Glutamatergic neuron (in vitro differentiated cells): ENCODE data around the gene TLR2. TPM values are rescaled to one million over a fixed set of nuclear protein-coding genes. Genes with fewer than 3 reads are reported as not detected.

Source experiments
- DNase-seq: peaks from one replicate; pipeline ENCODE4 v3.0.0; 2022
- H3K27ac Mint-ChIP-seq: one replicate; pipeline ENCODE4 v1.8.0; 2020; ENCODE audit warnings: mild to moderate bottlenecking, mixed read lengths, inconsistent platforms; ENCODE audit not compliant: unreplicated experiment
- H3K27me3 Mint-ChIP-seq: one replicate; pipeline ENCODE4 v1.8.0; 2020; ENCODE audit warnings: mild to moderate bottlenecking, moderate library complexity, mixed read lengths, inconsistent platforms; ENCODE audit not compliant: unreplicated experiment
- H3K36me3 Mint-ChIP-seq: one replicate; pipeline ENCODE4 v1.8.0; 2020; ENCODE audit warnings: mild to moderate bottlenecking, mixed read lengths, inconsistent platforms; ENCODE audit not compliant: unreplicated experiment
- H3K4me1 Mint-ChIP-seq: one replicate; pipeline ENCODE4 v1.8.0; 2020; ENCODE audit warnings: mild to moderate bottlenecking, low read depth, mixed read lengths, inconsistent platforms; ENCODE audit not compliant: unreplicated experiment
- H3K4me3 Mint-ChIP-seq: one replicate; pipeline ENCODE4 v1.8.0; 2020; ENCODE audit warnings: mild to moderate bottlenecking, mixed read lengths, inconsistent platforms; ENCODE audit not compliant: unreplicated experiment
- H3K9me3 Mint-ChIP-seq: one replicate; pipeline ENCODE4 v1.8.0; 2020; ENCODE audit warnings: mild to moderate bottlenecking, moderate library complexity, mixed read lengths, inconsistent platforms; ENCODE audit not compliant: unreplicated experiment
- total RNA-seq: library from RNA; stranded (reverse); fragmentation: NEBNext Ultra II Directional; extraction: Animal tissue kit (Norgen Biotek cat#: 25700); gene quantifications from one replicate; pipeline ENCODE4 v1.2.1, GENCODE V29; 2021; ENCODE audit not compliant: unreplicated experiment
- TF ChIP-seq, protein P1 (sequence below): fragments of 200-600 bp; sonication (generic); IDR thresholded peaks from one replicate; pipeline ENCODE4 v1.5.0; 2021; ENCODE audit not compliant: partially characterized antibody, unreplicated experiment

Gene TLR2
- total RNA-seq, 1 donor from 2014 or later = not detected

DNA sequence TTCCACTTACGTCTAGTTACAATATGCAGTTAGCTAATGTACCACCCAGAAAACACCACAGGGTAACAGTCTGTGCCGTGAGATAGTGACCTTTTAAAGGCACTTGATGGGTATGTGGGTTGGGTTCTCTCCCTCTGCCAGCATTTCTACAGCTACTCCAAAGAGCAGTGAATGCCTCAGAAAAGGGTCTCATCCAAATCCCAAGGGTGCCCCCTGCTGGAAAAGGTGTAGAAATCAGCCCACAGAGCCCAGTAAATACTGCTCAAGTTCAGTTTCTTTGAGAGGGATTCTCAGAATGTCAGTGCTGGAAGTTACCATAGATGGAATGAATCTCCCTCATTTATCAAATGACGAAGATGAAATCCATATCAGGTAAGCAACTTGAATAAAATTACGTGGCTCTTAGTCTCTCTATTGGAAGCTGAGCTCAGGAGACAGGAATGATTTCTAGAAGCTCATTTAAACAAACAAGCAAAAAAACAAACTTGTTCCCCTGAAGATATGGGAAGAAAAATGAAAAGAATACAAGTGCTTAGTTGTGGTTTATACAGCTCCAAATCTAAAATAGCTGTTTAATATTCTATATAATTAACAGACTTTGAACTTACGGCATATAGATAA lies 66.2 kb downstream of the TLR2 start:
- H3K36me3 Mint-ChIP-seq = peaks cover 5% of the 10 kb centered on the region
- H3K9me3 Mint-ChIP-seq = peaks cover 3% of the 10 kb centered on the region
- H3K4me1 Mint-ChIP-seq = no peaks in the 10 kb centered on the region
- DNase-seq = peak; percentile 67
- TF ChIP-seq, protein P1, sequence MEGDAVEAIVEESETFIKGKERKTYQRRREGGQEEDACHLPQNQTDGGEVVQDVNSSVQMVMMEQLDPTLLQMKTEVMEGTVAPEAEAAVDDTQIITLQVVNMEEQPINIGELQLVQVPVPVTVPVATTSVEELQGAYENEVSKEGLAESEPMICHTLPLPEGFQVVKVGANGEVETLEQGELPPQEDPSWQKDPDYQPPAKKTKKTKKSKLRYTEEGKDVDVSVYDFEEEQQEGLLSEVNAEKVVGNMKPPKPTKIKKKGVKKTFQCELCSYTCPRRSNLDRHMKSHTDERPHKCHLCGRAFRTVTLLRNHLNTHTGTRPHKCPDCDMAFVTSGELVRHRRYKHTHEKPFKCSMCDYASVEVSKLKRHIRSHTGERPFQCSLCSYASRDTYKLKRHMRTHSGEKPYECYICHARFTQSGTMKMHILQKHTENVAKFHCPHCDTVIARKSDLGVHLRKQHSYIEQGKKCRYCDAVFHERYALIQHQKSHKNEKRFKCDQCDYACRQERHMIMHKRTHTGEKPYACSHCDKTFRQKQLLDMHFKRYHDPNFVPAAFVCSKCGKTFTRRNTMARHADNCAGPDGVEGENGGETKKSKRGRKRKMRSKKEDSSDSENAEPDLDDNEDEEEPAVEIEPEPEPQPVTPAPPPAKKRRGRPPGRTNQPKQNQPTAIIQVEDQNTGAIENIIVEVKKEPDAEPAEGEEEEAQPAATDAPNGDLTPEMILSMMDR = peak; percentile 71
- no peak overlapping the region for H3K27ac Mint-ChIP-seq
- no peak overlapping the region for H3K4me3 Mint-ChIP-seq
- peaks cover 1% of the 10 kb centered on the region for H3K27me3 Mint-ChIP-seq

DNA sequence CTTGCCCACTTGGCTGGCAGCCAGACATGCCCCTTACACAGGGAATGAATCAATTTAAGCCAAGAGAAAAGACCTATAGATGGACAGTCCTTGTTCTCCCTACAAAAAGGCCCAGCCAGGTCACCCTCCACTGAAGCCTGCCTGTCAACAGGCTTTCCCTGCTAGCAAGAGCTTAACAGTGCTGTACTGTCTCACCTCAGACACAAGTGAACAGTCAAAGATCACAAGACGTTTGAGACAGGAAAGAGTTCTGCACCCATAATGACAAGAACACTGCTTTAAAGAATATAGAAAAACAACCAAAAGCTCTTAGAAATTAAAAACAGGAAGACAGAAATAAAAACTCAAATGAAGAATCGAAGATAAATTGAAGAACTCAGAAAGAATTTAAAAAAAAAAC lies 71.1 kb downstream of the TLR2 start:
- H3K4me1 Mint-ChIP-seq = no peaks in the 10 kb centered on the region
- no peak overlapping the region for H3K4me3 Mint-ChIP-seq
- H3K36me3 Mint-ChIP-seq = peaks cover 5% of the 10 kb centered on the region
- peaks cover 3% of the 10 kb centered on the region for H3K9me3 Mint-ChIP-seq
- TF ChIP-seq, protein P1 = no peak
- peaks cover 9% of the 10 kb centered on the region for H3K27me3 Mint-ChIP-seq
- no peak overlapping the region for H3K27ac Mint-ChIP-seq
- DNase-seq = no peak

Other genes with a start within 250 kb of the TLR2 start
- gene TMEM131L, start 217.9 kb upstream of the TLR2 start, total RNA-seq = 60.2 TPM
- gene RNF175, start 75.7 kb downstream of the TLR2 start, total RNA-seq = 2.1 TPM
- 0.54 TPM for gene SFRP2, start 104.8 kb downstream of the TLR2 start, total RNA-seq